ENCODE measurements around the gene XXYLT1. TPM values are rescaled to one million over a fixed set of nuclear protein-coding genes. Genes with fewer than 3 reads are reported as not detected.

Gene XXYLT1
- total RNA-seq, 8 experiments from 2014 or later = 8.7 to 35.9 (median 16.1) TPM

DNA sequence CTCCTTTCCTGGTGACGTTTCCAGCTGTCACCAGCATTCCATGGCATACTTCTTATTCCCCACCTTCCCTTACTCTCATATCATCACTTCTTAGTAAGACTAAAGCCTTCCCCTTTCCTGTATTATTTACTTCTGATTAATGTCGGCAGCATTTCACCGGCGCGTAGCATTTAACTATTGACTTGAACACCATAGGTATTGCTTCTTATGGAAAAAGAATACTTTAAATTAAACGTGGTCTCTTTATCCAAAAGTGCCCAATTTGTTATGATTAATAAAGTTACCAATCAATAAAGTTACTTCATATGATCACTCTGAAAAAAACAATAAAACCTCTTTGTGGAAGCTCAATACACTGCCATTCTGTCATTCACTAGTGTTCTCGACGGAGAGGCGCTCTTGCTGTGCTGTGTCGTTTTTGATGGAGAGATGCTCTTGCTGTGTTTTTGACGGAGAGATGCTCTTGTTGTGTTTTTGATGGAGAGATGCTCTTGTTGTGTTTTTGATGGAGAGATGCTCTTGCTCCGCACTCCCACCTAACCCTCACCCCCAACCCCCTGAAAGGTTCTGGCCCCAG, 165.0 kb downstream of the XXYLT1 start:
- no peak overlapping the region for H3K27ac ChIP-seq
- WGBS, 10 experiments = 60 to 100% (median 84%) methylated on average over 1 to 9 of the region's 12 CpGs; no CpG with 5 or more reads in 1 of the 10 experiments
- H3K4me3 ChIP-seq = no peak overlapping the region
- no peak for ATAC-seq (replicated peaks in 6 of 8)
- peaks cover 20 to 25% of the 10 kb centered on the region in 2 donors for H3K4me1 ChIP-seq (replicated peaks in 1 of 2)
- in situ Hi-C loops (cut with MboI; ENCODE audit: low pct_unique_long_range_greater_than_20kb in 2 of 9, low sequenced_read_pairs in 9 of 9, unreplicated experiment in 9 of 9) = loop anchor here in 7 of 9 experiments (25.0 kb wide), 1 partner anchor 419 kb away; the partner anchor contains the start of gene FAM43A (in 7 of the 7)

DNA sequence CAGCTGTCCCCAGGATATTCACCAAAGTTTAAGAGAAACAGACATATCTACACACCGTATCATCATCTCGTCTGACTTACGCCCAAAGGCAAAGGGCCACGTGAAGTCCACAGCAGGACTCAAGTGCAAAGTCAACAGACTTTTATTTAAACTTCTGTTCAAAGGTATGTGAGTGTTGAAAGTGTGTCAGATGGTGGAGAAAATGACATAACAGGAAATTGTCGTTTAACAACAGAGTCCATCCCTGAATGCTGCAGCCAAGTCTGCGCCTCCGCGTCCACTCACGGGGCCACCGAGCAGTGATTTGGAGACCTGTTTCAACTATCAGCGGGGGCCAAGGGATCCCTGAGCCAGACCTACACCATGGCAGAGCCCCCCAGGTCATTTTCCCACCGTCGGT, 165.6 kb downstream of the XXYLT1 start:
- Histone ChIP-seq H3K27ac (no peak overlapping the region), H3K4me3 (no peak overlapping the region), H3K4me1 (replicated peaks in 1 of 2) (peaks cover 18 to 23% of the 10 kb centered on the region in 2 donors)
- no peak for ATAC-seq (replicated peaks in 6 of 8)
- in situ Hi-C loops (cut with MboI; ENCODE audit: low pct_unique_long_range_greater_than_20kb in 2 of 9, low sequenced_read_pairs in 9 of 9, unreplicated experiment in 9 of 9) = loop anchor here in 7 of 9 experiments (25.0 kb wide), 1 partner anchor 418 kb away; the partner anchor contains the start of gene FAM43A (in 7 of the 7)
- WGBS, 10 experiments = 20 to 100% (median 91%) methylated on average over 1 to 12 of the region's 13 CpGs; no CpG with 5 or more reads in 3 of the 10 experiments

DNA sequence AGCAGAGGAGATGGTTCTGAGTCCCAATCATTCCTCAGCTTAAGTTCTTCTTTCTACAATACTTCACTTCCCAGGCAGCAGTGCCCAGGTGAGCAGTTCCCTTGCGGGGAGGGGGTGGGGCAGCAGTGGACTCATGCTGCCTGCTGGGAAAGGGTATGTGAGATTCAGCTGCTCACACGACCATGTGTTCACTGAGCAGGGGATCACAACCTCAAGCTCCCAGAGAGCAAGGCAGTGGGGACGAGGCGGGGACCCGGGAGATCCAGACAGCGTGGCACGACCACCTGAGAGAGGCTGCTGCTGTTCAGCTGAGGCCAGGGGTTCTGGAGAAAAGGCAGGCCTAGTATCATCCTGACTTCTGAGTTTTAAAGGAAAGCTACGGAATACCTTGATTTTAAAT, 166.6 kb downstream of the XXYLT1 start:
- in situ Hi-C loops (cut with MboI; ENCODE audit: low pct_unique_long_range_greater_than_20kb in 2 of 9, low sequenced_read_pairs in 9 of 9, unreplicated experiment in 9 of 9) = loop anchor here in 7 of 9 experiments (25.0 kb wide), 1 partner anchor 417 kb away; the partner anchor contains the start of gene FAM43A (in 7 of the 7)
- WGBS, 10 experiments = 84 to 100% (median 94%) methylated on average over 1 to 7 of the region's 8 CpGs; no CpG with 5 or more reads in 4 of the 10 experiments
- Histone ChIP-seq H3K27ac (no peak overlapping the region), H3K4me1 (replicated peaks in 1 of 2) (peaks cover 18 to 23% of the 10 kb centered on the region in 2 donors), H3K4me3 (no peak overlapping the region)
- no peak for ATAC-seq (replicated peaks in 6 of 8)

DNA sequence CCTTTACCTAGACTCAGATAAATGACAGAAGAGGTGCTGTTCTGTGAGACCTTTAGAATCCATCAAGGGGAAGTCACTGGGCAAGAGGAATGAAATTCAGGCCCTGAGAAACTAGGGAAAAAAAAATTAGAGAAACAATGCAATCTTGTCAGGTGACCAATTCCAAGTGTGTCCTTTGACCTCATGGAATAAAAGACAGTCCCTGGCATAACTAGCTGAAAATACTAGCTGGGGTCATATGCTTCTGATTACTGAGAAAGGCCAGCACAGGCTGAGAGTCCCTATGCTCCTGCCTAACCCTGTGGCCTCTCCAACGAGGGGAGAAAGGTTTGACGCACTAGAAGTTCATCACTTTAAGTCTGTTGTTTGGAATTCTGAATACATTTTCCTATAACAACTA, 167.3 kb downstream of the XXYLT1 start:
- peak overlapping the region in 1 of 2 donors; percentile 58 for H3K27ac ChIP-seq
- WGBS, 10 experiments = 35 to 100% (median 60%) methylated on average over 1 to 2 of the region's 2 CpGs; no CpG with 5 or more reads in 3 of the 10 experiments

DNA sequence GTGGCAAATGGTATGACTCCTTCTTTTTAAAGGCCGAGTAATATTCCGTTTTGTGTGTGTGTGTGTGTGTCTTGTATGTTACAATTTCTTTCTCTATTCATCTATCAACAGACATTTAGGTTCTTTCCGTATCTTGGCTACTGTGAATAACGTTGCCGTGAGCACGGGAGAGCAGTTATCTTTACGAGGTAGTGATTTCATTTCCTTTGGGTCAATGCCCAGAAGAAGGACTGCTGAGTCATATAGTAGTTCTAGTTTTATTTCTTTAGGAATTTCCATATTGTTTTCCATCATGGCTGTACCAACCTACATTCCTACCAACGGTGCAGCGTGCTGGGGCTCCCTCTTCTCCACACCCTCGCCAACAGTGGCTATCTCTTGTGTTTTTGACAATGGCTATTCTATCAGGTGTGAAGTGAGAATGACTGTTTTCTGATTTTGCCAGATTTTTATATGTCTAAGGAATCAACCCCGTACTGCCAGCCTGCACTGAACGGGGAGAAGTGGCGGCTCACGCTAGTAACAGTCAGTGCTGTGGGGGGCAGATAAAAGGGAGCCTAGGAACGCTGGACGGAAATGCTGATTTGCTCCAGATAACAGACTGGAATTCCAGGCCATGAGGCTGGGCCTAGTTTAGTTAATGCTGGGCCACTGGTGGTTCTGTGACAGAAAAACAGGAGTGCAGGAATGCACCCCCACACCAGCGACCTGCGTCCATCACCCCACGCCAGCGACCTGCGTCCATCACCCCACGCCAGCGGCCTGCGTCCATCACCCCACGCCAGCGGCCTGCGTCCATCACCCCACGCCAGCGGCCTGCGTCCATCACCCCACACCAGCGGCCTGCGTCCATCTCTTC, 168.1 kb downstream of the XXYLT1 start:
- ATAC-seq (replicated peaks in 6 of 8) = peak in 3 of 8 experiments; percentile 9 to 85 (median 79)
- peak overlapping the region in 1 of 2 donors; percentile 58 for H3K27ac ChIP-seq
- 20 to 100% (median 82%) methylated on average over 2 to 25 of the region's 32 CpGs for WGBS, 10 experiments
- H3K4me1 ChIP-seq (replicated peaks in 1 of 2) = peaks cover 18 to 23% of the 10 kb centered on the region in 2 donors
- no peak overlapping the region for H3K4me3 ChIP-seq
- in situ Hi-C loops (cut with MboI; ENCODE audit: low pct_unique_long_range_greater_than_20kb in 2 of 9, low sequenced_read_pairs in 9 of 9, unreplicated experiment in 9 of 9) = loop anchor here in 7 of 9 experiments (25.0 kb wide), 1 partner anchor 416 kb away; the partner anchor contains the start of gene FAM43A (in 7 of the 7)

More for the DNA sequence above, 167.3 kb downstream of the XXYLT1 start:
- Histone ChIP-seq H3K4me1 (replicated peaks in 1 of 2) (peaks cover 18 to 23% of the 10 kb centered on the region in 2 donors), H3K4me3 (no peak overlapping the region)
- ATAC-seq (replicated peaks in 6 of 8) = peak in 3 of 8 experiments; percentile 33 to 42 (median 42)
- in situ Hi-C loops (cut with MboI; ENCODE audit: low pct_unique_long_range_greater_than_20kb in 2 of 9, low sequenced_read_pairs in 9 of 9, unreplicated experiment in 9 of 9) = loop anchor here in 7 of 9 experiments (25.0 kb wide), 1 partner anchor 416 kb away; the partner anchor contains the start of gene FAM43A (in 7 of the 7)

DNA sequence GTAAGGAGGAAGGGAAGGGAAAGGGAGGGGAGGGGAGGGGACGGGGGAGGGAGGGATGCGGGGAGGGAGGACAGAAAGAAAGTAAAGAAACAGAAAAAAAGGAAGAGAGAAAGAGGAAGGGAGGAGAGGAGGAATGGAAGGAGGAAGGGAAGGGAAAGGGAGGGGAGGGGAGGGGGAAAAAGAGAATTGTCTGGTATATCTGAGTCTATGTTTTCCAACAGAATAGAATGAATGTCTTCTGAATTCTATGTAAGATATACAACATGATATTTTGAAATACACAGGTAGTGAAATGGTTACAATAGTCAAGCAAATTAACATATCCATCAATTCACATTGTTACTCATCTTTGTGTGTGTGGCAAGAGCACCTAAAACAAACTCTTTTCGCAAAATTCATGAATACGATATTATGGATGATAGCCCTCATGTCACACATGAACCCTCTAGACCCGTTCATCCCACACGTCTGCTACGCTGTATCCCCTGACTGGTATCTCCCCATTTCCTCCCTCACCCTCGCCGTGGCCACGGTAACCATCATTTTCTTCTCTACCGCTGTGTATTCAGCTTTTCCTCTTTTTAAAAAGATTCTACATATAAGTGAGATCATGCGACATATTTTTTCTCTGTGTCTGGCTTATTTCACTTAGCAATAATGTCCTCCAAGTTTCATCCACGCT, 168.9 kb downstream of the XXYLT1 start:
- Histone ChIP-seq H3K4me1 (replicated peaks in 1 of 2) (peaks cover 18 to 23% of the 10 kb centered on the region in 2 donors), H3K4me3 (no peak overlapping the region), H3K27ac (no peak overlapping the region)
- in situ Hi-C loops (cut with MboI; ENCODE audit: low pct_unique_long_range_greater_than_20kb in 2 of 9, low sequenced_read_pairs in 9 of 9, unreplicated experiment in 9 of 9) = loop anchor here in 7 of 9 experiments (25.0 kb wide), 1 partner anchor 415 kb away; the partner anchor contains the start of gene FAM43A (in 7 of the 7)
- WGBS, 10 experiments = 78 to 100% (median 88%) methylated on average over 1 to 10 of the region's 13 CpGs
- ATAC-seq (replicated peaks in 6 of 8) = no peak

DNA sequence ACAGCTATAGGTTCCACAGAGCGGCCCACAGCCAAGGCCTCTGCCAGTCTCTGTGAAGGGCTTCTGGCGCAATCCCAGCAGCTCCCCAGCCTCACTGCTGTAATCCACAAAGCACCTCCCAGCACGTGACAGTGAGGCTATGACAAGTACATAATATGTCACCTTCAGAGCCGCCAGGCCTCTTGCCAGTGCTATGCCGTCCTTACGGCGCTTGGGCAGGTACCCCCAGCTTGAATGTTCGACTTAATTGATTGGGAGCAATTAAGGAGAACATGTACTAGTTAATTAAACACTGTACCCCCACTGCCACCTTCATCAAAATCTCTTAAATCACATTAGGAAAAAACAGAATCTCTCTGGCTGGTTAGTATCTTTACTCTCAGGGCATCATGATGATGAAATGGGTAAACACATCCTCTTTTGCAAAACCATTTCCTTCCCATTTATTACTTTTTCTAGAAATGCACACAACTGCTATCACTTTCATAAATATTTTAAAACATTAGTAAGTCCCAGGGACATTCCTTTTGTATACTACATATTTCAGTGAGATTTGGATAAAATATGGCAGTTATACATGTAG, 169.9 kb downstream of the XXYLT1 start:
- in situ Hi-C loops (cut with MboI; ENCODE audit: low pct_unique_long_range_greater_than_20kb in 2 of 9, low sequenced_read_pairs in 9 of 9, unreplicated experiment in 9 of 9) = loop anchor here in 7 of 9 experiments (25.0 kb wide), 1 partner anchor 414 kb away; the partner anchor contains the start of gene FAM43A (in 7 of the 7)
- WGBS, 10 experiments = 20 to 100% (median 94%) methylated on average over 1 to 7 of the region's 8 CpGs; no CpG with 5 or more reads in 2 of the 10 experiments
- ATAC-seq (replicated peaks in 6 of 8) = peak in 6 of 8 experiments; percentile 44 to 82 (median 62)
- Histone ChIP-seq H3K4me1 (replicated peaks in 1 of 2) (peaks cover 16 to 27% of the 10 kb centered on the region in 2 donors), H3K4me3 (no peak overlapping the region), H3K27ac (no peak overlapping the region)

DNA sequence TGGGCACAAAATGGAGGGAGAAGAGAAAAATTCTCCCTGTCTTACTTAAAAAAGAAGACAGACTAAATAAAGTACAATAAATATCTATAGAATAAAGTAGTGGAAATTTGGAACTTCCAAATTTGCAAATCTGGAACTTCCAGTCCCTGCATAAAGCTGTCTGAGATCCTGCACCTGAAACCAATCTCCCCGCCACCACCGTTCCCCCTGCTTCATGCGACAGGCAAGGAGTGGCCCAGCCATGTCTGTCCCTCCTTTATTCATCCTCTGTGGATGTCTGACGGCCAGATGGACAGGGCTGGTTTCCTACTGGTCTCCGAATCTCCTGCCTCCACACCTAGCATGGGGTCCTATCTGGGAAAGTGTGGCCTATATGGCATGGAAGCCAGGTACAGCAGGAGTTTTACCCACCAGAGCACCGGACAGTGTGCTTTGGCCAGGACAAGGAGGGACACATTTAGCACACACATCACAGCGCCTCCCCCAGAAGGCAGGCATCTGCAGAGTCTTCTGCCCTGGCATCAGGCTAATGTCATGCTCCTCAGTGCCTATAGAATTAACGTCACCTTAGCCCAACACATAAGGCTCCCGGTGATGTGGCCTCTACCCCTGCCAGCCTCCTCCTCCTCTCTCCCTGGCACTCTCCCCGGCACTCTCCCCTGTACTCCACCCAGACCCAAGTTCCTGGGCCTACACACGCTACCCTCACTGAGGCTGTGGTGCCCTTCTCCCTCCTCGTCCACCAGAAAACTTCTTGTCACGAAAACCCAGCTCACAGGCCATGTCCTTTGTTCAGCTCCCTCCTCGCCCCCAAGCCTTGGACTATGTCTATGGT, 170.8 kb downstream of the XXYLT1 start:
- H3K4me3 ChIP-seq = no peak overlapping the region
- 67 to 100% (median 85%) methylated on average over 1 to 12 of the region's 14 CpGs; no CpG with 5 or more reads in 2 of the 10 experiments for WGBS, 10 experiments
- peak in 1 of 8 experiments; percentile 12 for ATAC-seq (replicated peaks in 6 of 8)
- peaks cover 25 to 36% of the 10 kb centered on the region in 2 donors for H3K4me1 ChIP-seq (replicated peaks in 1 of 2)
- H3K27ac ChIP-seq = no peak overlapping the region
- in situ Hi-C loops (cut with MboI; ENCODE audit: low pct_unique_long_range_greater_than_20kb in 2 of 9, low sequenced_read_pairs in 9 of 9, unreplicated experiment in 9 of 9) = loop anchor here in 7 of 9 experiments (25.0 kb wide), 1 partner anchor 413 kb away; the partner anchor contains the start of gene FAM43A (in 7 of the 7)

DNA sequence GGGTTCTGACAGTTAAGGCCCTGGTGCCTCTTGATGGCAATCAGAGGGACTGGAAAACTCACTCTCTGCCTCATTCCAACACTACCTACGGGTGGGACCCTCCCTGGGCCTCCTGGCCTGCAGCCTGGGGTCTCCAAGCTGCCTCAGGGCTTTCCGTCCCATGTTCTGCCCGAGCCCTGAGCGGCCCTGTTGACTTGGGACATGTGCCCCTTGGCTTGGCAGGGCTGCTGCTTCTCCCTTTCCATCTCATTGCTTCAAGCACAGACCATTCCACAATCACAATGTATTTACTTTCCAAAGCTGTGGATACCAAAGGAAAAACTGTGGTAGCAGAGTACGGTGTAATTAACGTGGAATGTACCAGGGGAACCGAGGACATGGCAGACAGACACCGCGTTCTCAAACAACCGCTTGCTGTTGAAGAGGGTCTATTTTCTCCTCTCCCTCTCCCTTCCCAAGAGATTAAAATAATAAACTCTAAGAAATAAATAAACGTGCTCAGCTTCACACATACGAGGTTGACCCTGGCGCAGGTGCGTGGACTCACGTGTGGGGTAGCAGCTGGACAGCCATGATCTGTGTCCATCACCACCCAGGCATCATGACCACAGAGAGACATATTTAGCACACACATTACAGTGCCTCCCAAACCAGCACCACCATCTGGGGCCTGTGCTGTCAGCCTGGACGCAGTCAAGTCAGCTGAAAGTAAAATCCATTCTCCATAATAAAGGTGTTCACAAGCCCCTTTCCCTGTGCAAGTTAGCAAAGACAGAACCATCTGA, 172.0 kb downstream of the XXYLT1 start:
- Histone ChIP-seq H3K4me1 (replicated peaks in 1 of 2) (peaks cover 32 to 38% of the 10 kb centered on the region in 2 donors), H3K27ac (no peak overlapping the region), H3K4me3 (no peak overlapping the region)
- ATAC-seq (replicated peaks in 6 of 8) = peak in 1 of 8 experiments; percentile 13
- in situ Hi-C loops (cut with MboI; ENCODE audit: low pct_unique_long_range_greater_than_20kb in 2 of 9, low sequenced_read_pairs in 9 of 9, unreplicated experiment in 9 of 9) = no loop called here
- 80 to 100% (median 87%) methylated on average over 1 to 15 of the region's 16 CpGs; no CpG with 5 or more reads in 3 of the 10 experiments for WGBS, 10 experiments

DNA sequence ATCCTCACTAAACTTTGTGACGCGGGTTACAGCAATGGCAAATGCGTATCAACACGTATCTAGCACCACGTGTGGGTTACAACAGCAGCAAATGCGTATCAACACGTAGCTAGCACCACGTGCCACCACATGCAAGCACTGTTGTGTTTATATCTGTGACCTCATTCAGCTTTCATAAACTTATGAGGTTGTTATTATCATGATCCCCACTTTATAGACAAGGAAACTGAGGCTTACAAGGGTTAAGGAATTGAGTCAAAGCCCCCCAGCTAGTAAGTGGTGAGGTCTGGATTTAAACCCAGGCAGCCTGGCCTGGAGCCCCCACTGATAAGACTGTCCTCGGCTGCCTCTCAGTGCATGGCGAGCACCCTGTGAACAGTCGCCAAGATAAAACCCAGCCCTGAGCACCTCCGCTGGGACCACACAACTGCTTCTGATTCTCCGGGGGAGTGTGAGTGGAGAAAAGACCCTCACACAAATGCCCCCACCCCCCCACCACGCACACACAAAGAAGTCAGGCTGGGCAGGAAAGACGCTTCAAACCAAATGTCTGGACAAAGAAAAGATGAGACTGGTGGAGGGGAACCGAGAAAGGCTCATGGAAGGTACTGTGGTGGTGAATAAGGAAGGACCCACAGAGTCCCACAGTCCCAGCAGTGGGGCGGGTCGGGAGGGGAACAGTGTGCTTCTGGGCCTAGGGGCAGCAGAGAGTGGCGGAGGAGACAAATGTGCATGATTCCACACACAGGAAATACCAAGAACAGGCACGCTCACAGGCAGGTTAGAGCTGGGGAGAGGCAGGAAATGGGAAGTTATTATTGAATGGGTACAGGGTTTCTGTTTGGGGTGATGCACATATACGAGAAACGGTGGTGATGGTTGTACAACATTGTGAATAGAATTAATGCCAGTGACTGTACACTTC, 173.4 kb downstream of the XXYLT1 start:
- no peak overlapping the region for H3K4me3 ChIP-seq
- in situ Hi-C loops (cut with MboI; ENCODE audit: low pct_unique_long_range_greater_than_20kb in 2 of 9, low sequenced_read_pairs in 9 of 9, unreplicated experiment in 9 of 9) = no loop called here
- H3K4me1 ChIP-seq (replicated peaks in 1 of 2) = peaks cover 29 to 34% of the 10 kb centered on the region in 2 donors
- 73 to 98% (median 96%) methylated on average over 4 to 9 of the region's 22 CpGs; no CpG with 5 or more reads in 2 of the 10 experiments for WGBS, 10 experiments
- ATAC-seq (replicated peaks in 6 of 8) = no peak
- no peak overlapping the region for H3K27ac ChIP-seq

Measured in motor neuron (in vitro differentiated cells).